Measurements from ENCODE around the gene DARS1. TPM values are rescaled to one million over a fixed set of nuclear protein-coding genes. Genes with fewer than 3 reads are reported as not detected.

The DARS1 gene
- total RNA-seq, 2 donors from 2014 or later, result 54.9 to 57.2 TPM

DNA sequence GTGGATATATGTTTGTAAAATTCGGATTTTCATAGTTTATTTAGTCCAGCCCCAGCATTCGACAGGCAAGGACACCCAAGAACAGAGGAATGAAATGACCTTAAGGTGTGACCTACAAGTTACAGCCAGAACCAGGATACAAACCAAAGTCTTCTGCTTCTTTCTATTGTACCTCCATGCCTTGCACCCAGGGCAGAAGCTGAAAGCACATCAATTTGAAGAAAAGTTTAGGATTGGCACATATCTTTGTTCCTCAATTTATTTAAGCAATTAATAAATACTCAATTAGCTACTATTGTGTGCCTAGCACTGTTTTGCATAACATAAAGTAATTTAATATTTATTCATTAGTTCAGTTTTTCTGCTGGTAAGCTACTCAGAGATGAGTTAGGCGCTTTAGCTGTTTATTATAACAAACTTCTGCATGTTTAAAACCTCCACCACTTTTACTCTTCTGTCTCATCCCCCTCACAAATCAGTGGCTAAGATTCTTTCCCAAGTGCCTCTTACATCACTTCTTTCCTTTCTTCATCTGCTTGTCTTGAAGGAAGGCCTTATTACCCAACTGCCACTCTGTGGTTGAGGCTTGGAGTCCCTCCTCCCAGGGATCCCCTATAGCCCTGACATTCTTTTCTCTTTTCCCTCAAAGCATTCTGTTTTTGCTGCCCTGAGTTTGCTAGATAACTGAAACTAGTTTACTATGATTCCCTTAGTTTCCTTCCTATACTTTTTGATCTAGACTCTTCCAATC, 37.1 kb upstream of the DARS1 start:
- Histone ChIP-seq H3K27me3 (replicated peaks; ENCODE audit: insufficient read depth) (no peaks in the 10 kb centered on the region), H3K4me1 (replicated peaks) (no peaks in the 10 kb centered on the region), H3K4me3 (no peak overlapping the region), H3K27ac (no peak overlapping the region), H3K9me3 (no peaks in the 10 kb centered on the region), H3K36me3 (no peaks in the 10 kb centered on the region)
- DNase-seq (ENCODE audit: low spot score), result no peak
- TF ChIP-seq, protein P1, sequence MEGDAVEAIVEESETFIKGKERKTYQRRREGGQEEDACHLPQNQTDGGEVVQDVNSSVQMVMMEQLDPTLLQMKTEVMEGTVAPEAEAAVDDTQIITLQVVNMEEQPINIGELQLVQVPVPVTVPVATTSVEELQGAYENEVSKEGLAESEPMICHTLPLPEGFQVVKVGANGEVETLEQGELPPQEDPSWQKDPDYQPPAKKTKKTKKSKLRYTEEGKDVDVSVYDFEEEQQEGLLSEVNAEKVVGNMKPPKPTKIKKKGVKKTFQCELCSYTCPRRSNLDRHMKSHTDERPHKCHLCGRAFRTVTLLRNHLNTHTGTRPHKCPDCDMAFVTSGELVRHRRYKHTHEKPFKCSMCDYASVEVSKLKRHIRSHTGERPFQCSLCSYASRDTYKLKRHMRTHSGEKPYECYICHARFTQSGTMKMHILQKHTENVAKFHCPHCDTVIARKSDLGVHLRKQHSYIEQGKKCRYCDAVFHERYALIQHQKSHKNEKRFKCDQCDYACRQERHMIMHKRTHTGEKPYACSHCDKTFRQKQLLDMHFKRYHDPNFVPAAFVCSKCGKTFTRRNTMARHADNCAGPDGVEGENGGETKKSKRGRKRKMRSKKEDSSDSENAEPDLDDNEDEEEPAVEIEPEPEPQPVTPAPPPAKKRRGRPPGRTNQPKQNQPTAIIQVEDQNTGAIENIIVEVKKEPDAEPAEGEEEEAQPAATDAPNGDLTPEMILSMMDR (IDR thresholded peaks at IDR 0.05), result no peak
- TF ChIP-seq POLR2AphosphoS5 (IDR thresholded peaks at IDR 0.05) (no peak), POLR2A (IDR thresholded peaks at IDR 0.05) (no peak)
- intact Hi-C loops (cut with DNase I), result no loop called here
- WGBS, result 95% methylated on average over 3 of the region's 3 CpGs

DNA sequence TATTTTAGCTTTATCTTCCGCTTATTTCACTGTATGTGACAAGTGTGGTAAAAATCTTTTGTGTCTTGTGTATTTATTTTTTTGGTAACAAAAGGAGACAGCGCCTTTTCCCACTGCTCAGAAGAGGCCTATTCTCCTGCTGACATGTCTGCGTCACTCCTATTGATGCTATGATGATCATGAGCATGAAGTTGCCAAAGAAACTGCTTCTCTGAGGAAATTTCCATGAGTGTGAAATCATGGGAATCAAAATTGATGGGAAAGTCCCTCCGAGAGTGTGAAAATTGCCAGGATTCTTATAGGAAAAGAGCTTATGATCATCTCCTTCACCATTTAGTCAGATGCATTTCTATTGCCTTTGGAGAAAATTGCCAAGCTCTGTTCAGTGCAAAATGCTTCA, 36.5 kb upstream of the DARS1 start:
- no peaks in the 10 kb centered on the region for H3K9me3 ChIP-seq
- no peaks in the 10 kb centered on the region for H3K36me3 ChIP-seq
- 97% methylated on average over 4 of the region's 4 CpGs for WGBS
- H3K4me1 ChIP-seq (replicated peaks), result no peaks in the 10 kb centered on the region
- H3K27me3 ChIP-seq (replicated peaks; ENCODE audit: insufficient read depth), result no peaks in the 10 kb centered on the region
- intact Hi-C loops (cut with DNase I), result no loop called here
- H3K4me3 ChIP-seq, result no peak overlapping the region
- no peak for TF ChIP-seq POLR2AphosphoS5 (IDR thresholded peaks at IDR 0.05)
- TF ChIP-seq POLR2A (IDR thresholded peaks at IDR 0.05), result no peak
- TF ChIP-seq, protein P1 (IDR thresholded peaks at IDR 0.05), result no peak
- H3K27ac ChIP-seq, result no peak overlapping the region
- DNase-seq (ENCODE audit: low spot score), result no peak

DNA sequence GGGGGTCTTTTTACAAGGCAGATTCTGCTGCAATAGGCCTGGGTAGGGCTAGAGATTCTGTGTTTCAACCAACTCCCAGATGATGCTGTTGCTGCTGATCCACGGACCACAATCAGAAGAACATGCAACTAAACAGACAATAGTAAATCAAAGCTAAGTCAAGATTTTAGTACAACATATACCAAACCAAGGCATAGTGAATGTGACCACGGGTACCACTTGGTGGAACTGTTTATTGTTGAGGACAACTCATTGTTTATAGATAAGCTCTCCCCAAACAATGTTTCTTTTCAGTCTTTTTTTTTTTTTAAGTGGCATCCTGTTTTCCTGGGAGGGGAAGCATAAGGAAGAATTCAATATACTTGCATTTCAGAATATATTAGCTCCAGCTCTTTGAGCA, 36.0 kb upstream of the DARS1 start:
- intact Hi-C loops (cut with DNase I), result no loop called here
- Histone ChIP-seq H3K36me3 (no peaks in the 10 kb centered on the region), H3K27me3 (replicated peaks; ENCODE audit: insufficient read depth) (no peaks in the 10 kb centered on the region), H3K9me3 (no peaks in the 10 kb centered on the region), H3K27ac (no peak overlapping the region), H3K4me1 (replicated peaks) (no peaks in the 10 kb centered on the region), H3K4me3 (no peak overlapping the region)
- TF ChIP-seq, protein P1 (IDR thresholded peaks at IDR 0.05), result no peak
- no peak for TF ChIP-seq POLR2A (IDR thresholded peaks at IDR 0.05)
- no peak for TF ChIP-seq POLR2AphosphoS5 (IDR thresholded peaks at IDR 0.05)
- WGBS, result 90% methylated on average over 2 of the region's 2 CpGs
- no peak for DNase-seq (ENCODE audit: low spot score)

DNA sequence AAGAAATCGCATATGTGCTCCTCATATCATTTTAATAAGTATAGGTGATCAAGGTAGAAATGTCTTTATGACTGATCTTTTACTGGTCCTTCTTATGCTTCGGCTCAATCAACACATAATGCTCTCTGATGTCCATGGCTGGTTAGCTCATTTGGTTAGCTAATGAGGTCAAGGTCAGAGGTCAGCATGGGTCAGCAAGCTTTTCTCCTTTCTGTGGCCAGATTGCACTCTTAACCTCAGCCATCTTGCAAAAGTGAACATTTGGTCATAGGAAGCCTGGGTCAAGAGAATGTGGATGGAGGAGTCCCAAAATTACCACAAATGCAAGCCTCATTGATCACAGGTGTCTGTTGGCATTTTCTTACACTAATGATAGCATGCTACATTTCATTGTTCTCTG, 35.4 kb upstream of the DARS1 start:
- TF ChIP-seq, protein P1 (IDR thresholded peaks at IDR 0.05), result no peak
- no peak for TF ChIP-seq POLR2AphosphoS5 (IDR thresholded peaks at IDR 0.05)
- TF ChIP-seq POLR2A (IDR thresholded peaks at IDR 0.05), result no peak
- Histone ChIP-seq H3K27ac (no peak overlapping the region), H3K36me3 (no peaks in the 10 kb centered on the region), H3K4me1 (replicated peaks) (no peaks in the 10 kb centered on the region), H3K27me3 (replicated peaks; ENCODE audit: insufficient read depth) (no peaks in the 10 kb centered on the region), H3K9me3 (no peaks in the 10 kb centered on the region), H3K4me3 (no peak overlapping the region)
- 95% methylated on average over 2 of the region's 2 CpGs for WGBS
- intact Hi-C loops (cut with DNase I), result no loop called here
- DNase-seq (ENCODE audit: low spot score), result no peak

DNA sequence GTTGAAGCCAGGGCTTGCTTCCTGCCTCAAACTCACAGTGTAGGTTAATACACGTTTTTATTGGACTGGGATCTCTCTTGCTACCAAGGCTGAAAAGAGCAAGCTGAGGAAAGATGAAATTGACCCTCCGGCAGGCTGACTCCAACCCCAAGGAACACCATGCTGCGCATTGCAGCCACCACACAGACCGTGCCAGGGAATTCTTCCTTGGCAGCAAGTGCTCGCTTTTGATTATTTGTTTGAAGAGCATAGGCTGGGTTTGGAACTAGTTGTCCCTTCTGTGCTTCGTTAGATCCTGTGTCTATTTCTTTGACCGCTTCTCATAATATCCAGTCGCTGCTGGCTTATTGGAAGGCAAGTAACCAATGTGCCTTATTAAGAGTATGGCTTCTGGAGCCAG, 34.4 kb upstream of the DARS1 start:
- no peaks in the 10 kb centered on the region for H3K36me3 ChIP-seq
- peak overlapping the region; percentile 11 to 27 for H3K27ac ChIP-seq
- peak; percentile 44 for TF ChIP-seq POLR2AphosphoS5 (IDR thresholded peaks at IDR 0.05)
- TF ChIP-seq, protein P1 (IDR thresholded peaks at IDR 0.05), result no peak
- H3K4me1 ChIP-seq (replicated peaks), result no peaks in the 10 kb centered on the region
- H3K27me3 ChIP-seq (replicated peaks; ENCODE audit: insufficient read depth), result no peaks in the 10 kb centered on the region
- H3K4me3 ChIP-seq, result no peak overlapping the region
- DNase-seq (ENCODE audit: low spot score), result peak; percentile 49
- H3K9me3 ChIP-seq, result no peaks in the 10 kb centered on the region
- intact Hi-C loops (cut with DNase I), result no loop called here
- WGBS, result 21% methylated on average over 8 of the region's 8 CpGs
